Stimulated activated memory B cell treated with anti-CD40 and anti-IgM and Interleukin-4, amounts not matched to agents 10 μg/mL and 1 μg/mL and 100 μg/mL, for 72 hours (primary cell): ENCODE measurements around the gene DUOXA1.
"Not testable (repeated sequence)": the region's sequence is repeated elsewhere in the genome, so short reads cannot be mapped to it uniquely, and the experiment has no call there.

Experiments used
- ATAC-seq: fragments of 150-1000 bp; cut with Tn5 transposase; 2 replicates; pipeline ENCODE4 v1.10.0; 2021
- H3K27ac Mint-ChIP-seq: one replicate; pipeline ENCODE4 v1.8.0; 2022; ENCODE audit warnings: mild to moderate bottlenecking, mixed read lengths
- H3K27me3 Mint-ChIP-seq: one replicate; pipeline ENCODE4 v1.8.0; 2022; ENCODE audit warnings: mixed read lengths
- H3K36me3 Mint-ChIP-seq: one replicate; pipeline ENCODE4 v1.8.0; 2022; ENCODE audit warnings: mixed read lengths
- H3K4me1 Mint-ChIP-seq: one replicate; pipeline ENCODE4 v1.8.0; 2022; ENCODE audit warnings: mixed read lengths
- H3K4me3 Mint-ChIP-seq: one replicate; pipeline ENCODE4 v1.8.0; 2022; ENCODE audit warnings: mild to moderate bottlenecking, moderate library complexity, mixed read lengths
- H3K9me3 Mint-ChIP-seq: one replicate; pipeline ENCODE4 v1.8.0; 2022; ENCODE audit warnings: mixed read lengths

Gene DUOXA1

GRCh38 chr15:45079628-45080246, 49.9 kb downstream of the DUOXA1 start:
- not testable (repeated sequence) for H3K9me3 Mint-ChIP-seq, H3K36me3 Mint-ChIP-seq, H3K27ac Mint-ChIP-seq, H3K4me3 Mint-ChIP-seq, H3K4me1 Mint-ChIP-seq, ATAC-seq
- peaks cover 12% of the 10 kb centered on the region for H3K27me3 Mint-ChIP-seq

GRCh38 chr15:45079201-45079600, 50.5 kb downstream of the DUOXA1 start:
- not testable (repeated sequence) for ATAC-seq, H3K36me3 Mint-ChIP-seq, H3K4me3 Mint-ChIP-seq, H3K4me1 Mint-ChIP-seq, H3K27ac Mint-ChIP-seq, H3K9me3 Mint-ChIP-seq
- peaks cover 12% of the 10 kb centered on the region for H3K27me3 Mint-ChIP-seq

GRCh38 chr15:45077391-45077790, 52.3 kb downstream of the DUOXA1 start:
- not testable (repeated sequence) for H3K4me3 Mint-ChIP-seq, ATAC-seq, H3K27me3 Mint-ChIP-seq, H3K36me3 Mint-ChIP-seq, H3K4me1 Mint-ChIP-seq, H3K27ac Mint-ChIP-seq, H3K9me3 Mint-ChIP-seq

- H3K9me3 Mint-ChIP-seq, H3K4me1 Mint-ChIP-seq, H3K27ac Mint-ChIP-seq, ATAC-seq, H3K27me3 Mint-ChIP-seq, H3K36me3 Mint-ChIP-seq, H3K4me3 Mint-ChIP-seq: not testable (repeated sequence)
These were observed 54.0 kb downstream of the DUOXA1 start for GRCh38 chr15:45075440-45076320.

- not testable (repeated sequence) for H3K4me3 Mint-ChIP-seq, H3K4me1 Mint-ChIP-seq, H3K27ac Mint-ChIP-seq, ATAC-seq, H3K27me3 Mint-ChIP-seq, H3K9me3 Mint-ChIP-seq
- H3K36me3 Mint-ChIP-seq = peaks cover 11% of the 10 kb centered on the region
These were observed 56.1 kb downstream of the DUOXA1 start for GRCh38 chr15:45073602-45074001.

GRCh38 chr15:45069942-45070360, 59.7 kb downstream of the DUOXA1 start:
- not testable (repeated sequence) for H3K4me1 Mint-ChIP-seq, H3K27me3 Mint-ChIP-seq, H3K27ac Mint-ChIP-seq, H3K4me3 Mint-ChIP-seq, ATAC-seq, H3K9me3 Mint-ChIP-seq
- peaks cover 23% of the 10 kb centered on the region for H3K36me3 Mint-ChIP-seq
